GM19324 (cell line): ENCODE measurements around the gene GSTA2.
"Not testable (repeated sequence)": the region's sequence is repeated elsewhere in the genome, so short reads cannot be mapped to it uniquely, and the experiment has no call there.

Experiments used
- ATAC-seq: cut with Tn5 transposase; IDR thresholded peaks from one replicate; pipeline ENCODE4 v1.9.1; 2021; ENCODE audit warnings: mild to moderate bottlenecking, moderate library complexity; ENCODE audit not compliant: unreplicated experiment, low FRiP score

Gene GSTA2

GRCh38 chr6:52761673-52762491, 1.4 kb downstream of the GSTA2 start:
- ATAC-seq, result not testable (repeated sequence)

- ATAC-seq, result no peak
Observed at GRCh38 chr6:52760105-52760765, 3.0 kb downstream of the GSTA2 start.

- no peak for ATAC-seq
Observed at GRCh38 chr6:52759085-52759484, 4.2 kb downstream of the GSTA2 start.

GRCh38 chr6:52757651-52758338, 5.5 kb downstream of the GSTA2 start:
- ATAC-seq, result not testable (repeated sequence)

GRCh38 chr6:52754443-52754842, 8.8 kb downstream of the GSTA2 start:
- no peak for ATAC-seq

- not testable (repeated sequence) for ATAC-seq
Observed at GRCh38 chr6:52753137-52753536, 10.1 kb downstream of the GSTA2 start.

- ATAC-seq, result no peak
Observed at GRCh38 chr6:52752310-52752709, 11.0 kb downstream of the GSTA2 start.

GRCh38 chr6:52749556-52750152, 13.6 kb downstream of the GSTA2 start:
- no peak for ATAC-seq

GRCh38 chr6:52747301-52747700, 16.0 kb downstream of the GSTA2 start:
- not testable (repeated sequence) for ATAC-seq

GRCh38 chr6:52746213-52746612, 17.1 kb downstream of the GSTA2 start:
- ATAC-seq, result no peak

- ATAC-seq, result no peak
Observed at GRCh38 chr6:52745764-52746201, 17.5 kb downstream of the GSTA2 start.

- ATAC-seq, result no peak
Observed at GRCh38 chr6:52741872-52742271, 21.4 kb downstream of the GSTA2 start.

- no peak for ATAC-seq
Observed at GRCh38 chr6:52739627-52740026, 23.6 kb downstream of the GSTA2 start.

- no peak for ATAC-seq
Observed at GRCh38 chr6:52739134-52739533, 24.1 kb downstream of the GSTA2 start.

GRCh38 chr6:52736145-52736544, 27.1 kb downstream of the GSTA2 start:
- ATAC-seq, result no peak

GRCh38 chr6:52735071-52735470, 28.2 kb downstream of the GSTA2 start:
- ATAC-seq, result no peak

- no peak for ATAC-seq
Observed at GRCh38 chr6:52734072-52734471, 29.2 kb downstream of the GSTA2 start.

GRCh38 chr6:52733172-52733571, 30.1 kb downstream of the GSTA2 start:
- no peak for ATAC-seq

GRCh38 chr6:52731719-52732118, 31.6 kb downstream of the GSTA2 start:
- ATAC-seq, result no peak

GRCh38 chr6:52729576-52729975, 33.7 kb downstream of the GSTA2 start:
- no peak for ATAC-seq

- no peak for ATAC-seq
Observed at GRCh38 chr6:52728394-52728793, 34.9 kb downstream of the GSTA2 start.
